HG03025 (cell line): ENCODE data around the gene DOLK.

Source experiments
- ATAC-seq: cut with Tn5 transposase; IDR thresholded peaks from one replicate; pipeline ENCODE4 v1.9.1; 2021; ENCODE audit warnings: mild to moderate bottlenecking, moderate library complexity; ENCODE audit not compliant: unreplicated experiment, low FRiP score

Gene DOLK

GRCh38 chr9:128910906-128911305 is 36.5 kb downstream of the DOLK start:
- ATAC-seq: no peak

DNA sequence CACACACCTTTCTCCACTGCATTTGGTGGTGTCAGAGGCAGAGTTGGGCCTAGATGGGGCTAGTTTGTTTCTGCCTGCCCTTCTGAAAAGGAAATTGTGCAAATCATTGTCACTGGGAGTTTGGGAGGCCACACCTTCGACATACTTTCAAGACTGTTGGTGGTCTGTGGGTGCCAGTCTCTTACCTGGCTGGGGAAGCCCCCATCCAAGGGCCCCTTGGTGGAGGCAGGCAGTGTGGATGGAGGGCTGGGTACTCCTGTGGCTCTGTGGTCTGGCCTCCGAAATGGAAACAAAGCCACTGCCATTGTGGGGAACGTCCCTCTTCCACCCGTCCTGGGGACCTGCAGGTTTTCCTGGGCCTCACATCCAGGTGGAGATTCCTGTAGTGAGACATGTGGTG is 37.5 kb downstream of the DOLK start:
- ATAC-seq: no peak

GRCh38 chr9:128908372-128908771 is 39.0 kb downstream of the DOLK start:
- no peak for ATAC-seq

DNA sequence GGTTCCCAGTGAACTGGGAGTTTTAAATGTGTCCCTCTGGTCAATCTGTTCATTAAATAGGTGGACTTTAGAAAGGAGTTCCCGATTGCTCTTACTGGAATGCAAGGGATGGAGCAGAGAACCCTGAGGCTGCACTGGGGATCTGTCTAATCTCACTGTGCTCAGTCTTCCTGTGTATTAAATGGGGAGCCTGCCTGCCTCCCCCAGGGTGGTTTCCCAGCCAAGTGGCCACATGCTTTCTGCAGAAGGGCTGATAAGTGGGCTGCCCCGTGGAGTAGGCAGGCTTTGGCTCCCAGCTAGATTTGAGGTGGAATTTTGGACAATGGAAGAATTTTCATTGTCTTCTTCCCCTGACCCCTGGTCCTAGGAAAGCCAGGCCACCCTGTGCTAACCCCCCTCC is 40.7 kb downstream of the DOLK start:
- ATAC-seq: no peak

DNA sequence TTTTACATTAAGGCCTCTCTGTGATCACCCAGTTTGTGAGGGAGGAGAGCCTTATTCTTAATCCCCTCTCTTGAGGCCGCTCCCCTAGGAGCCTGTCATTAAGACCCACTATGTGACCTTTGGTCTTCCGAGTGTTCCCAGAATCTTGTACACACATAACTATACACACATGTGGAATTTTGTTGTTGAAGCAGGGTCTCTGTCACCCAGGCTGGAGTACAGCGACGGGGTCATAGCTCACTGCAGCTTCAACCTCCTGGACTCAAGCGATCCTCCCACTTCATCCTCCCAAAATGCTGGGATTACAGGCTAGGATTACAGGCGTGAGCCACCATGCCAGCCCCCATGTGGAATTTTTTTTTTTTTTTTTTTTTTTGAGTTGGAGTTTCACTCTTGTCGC is 41.4 kb downstream of the DOLK start:
- ATAC-seq: no peak

DNA sequence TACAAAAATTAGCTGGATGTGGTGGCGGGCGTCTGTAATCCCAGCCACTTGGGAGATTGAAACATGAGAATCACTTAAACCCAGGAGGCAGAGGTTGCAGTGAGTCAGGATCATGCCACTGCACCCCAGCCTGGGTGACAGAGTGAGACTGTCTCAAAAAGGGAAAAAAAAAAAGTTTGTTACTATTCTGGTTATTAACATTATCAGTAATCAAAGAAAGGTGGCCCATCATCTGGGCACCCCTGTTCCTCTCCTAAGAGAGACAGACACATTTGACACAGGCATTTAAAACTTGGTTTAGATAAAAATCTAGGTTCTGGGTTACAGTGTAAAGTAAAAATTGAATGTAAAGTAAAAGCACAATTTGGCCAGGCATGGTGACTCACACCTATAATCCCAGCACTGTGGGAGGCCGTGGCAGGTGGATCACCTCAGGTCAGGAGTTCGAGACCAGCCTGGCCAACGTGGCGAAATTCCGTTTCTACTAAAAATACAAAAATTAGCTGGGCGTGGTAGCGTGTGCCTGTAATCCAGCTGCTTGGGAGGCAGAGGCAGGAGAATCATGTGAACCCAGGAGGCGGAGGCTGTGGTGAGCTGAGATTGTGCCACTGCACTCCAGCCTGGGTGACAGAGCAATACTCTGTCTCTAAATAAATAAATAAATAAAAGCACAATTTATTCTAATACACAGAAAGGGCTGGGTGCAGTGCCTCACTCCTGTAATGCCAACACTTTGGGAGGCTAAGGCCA is 43.4 kb downstream of the DOLK start:
- no peak for ATAC-seq

DNA sequence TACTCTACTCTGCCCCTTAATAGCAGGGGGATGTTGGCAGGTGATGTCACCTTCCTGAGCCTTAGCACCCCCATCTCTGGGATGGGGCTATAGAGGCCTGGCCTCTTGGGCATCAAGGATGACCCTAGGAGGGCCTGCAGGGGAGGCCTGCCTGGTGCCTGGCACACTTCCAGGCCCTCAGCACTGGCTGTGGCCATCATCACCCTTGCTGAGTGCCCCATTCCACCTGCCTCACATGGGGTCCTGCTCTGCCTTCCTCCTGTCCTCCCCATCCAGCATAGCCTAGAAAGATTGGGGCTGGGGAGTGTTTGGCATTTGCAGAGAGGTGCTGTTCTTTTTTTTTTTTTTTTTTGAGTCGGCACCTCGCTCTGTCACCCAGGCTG is 44.3 kb downstream of the DOLK start:
- no peak for ATAC-seq

GRCh38 chr9:128902351-128903078 is 44.9 kb downstream of the DOLK start:
- peak; percentile 72 for ATAC-seq

DNA sequence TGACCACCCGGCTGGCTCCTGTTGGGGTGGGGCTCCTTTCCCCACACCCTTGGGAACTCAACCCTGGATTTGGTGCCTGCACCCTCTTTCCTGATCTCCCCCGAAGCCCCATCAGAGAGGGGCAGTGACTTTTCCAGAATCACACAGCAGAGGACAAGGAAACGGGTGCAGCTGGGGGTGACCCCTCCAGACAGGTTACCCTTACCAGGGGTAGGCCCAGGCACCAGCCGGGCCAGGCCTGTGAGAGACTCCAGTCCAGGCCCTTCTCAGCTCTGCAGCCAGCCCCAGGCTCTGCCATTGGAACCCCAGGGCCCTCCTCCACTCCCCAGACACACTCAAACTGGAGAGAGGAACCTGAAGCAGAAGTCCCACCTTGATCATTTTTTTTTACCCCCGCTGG is 45.6 kb downstream of the DOLK start:
- ATAC-seq: no peak

- no peak for ATAC-seq
Observed at GRCh38 chr9:128901379-128901778, 46.0 kb downstream of the DOLK start.

DNA sequence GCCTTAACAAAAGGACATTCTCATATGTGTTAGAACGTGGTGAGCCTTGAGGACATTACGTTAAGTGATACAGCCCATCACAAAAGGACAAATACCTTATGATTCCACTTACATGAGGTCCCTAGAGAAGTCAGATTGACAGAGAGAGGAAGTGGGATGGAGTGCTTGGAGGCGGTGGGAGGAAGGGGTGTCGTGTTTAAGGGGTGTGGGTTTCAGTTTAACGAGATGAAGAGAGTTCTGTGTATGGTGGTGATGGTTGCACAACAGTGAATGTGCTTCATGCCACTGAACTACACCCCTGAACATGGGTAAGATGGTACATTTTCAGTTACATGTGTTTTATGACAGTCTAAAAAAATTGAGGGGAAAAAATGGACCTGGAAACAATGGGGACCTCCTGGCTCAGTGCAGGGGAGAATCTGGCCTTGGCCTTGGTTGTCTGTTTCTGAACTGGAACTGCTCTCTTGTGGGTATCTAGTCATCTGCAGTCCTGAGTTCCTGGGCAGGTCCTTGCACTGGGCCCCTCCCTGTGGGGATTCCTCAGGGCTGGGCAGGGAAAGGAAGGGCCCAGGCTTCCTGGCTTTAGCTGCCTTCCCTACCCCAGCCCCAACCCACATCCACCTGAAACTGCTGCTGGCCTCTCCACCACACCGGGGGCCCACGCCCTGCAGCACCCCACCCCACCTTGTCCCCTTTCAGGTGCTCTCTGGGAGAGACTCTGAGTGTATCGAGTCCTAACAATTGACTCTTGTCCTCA is 47.7 kb downstream of the DOLK start:
- ATAC-seq: no peak

DNA sequence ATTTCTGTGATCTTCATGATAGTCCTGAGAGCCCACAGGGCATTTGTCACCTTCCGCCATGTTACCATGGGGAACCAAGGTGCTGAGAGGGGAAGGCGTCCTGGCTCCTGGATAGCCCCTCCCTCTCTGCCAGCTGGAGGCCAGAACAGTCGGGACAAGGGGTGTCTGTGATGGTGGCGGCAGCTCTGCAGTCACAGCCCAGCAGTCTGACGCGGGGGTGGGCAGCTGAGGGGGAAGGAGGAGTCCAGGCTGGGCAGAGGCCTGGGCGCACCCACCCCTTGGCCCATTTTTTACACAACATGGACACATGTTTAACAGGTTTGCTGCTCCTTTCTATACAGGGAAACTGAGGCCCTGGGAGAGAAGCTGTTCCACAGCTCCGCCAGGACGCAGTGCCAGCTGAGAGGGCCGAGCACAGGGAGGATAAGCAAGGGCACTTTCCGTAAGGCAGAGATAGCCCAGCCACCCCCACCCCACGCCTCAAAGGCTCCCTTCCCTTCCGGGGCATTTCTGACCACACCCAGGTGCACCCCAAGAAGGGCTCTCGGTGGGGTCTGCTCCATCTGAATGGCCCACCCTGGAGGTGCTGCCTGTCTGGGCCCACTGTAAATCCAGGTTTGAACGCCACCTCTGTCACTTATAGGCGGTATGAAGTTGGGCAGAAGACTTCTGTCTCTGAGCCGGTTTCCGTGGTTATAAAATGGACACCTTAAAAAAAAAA is 48.4 kb downstream of the DOLK start:
- ATAC-seq: no peak

DNA sequence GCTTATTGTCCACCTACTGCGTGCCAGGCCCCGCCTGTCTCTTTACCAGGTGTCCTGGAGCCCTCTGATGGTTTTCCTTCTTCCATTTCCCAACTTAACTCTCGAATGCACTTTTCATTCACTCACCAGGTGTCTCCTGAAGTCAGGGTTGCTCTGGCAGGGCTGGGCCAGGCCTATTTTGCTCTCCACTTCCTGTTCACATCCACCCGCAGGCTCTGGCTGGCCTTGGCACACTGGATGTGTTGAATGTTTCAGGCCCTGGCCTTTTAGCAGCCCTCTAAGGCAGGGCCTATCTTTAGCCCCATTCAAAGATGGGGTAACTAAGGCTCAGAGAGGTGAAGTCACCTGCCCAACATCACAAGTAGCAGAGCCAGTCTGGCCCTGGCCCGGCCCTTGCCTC is 49.0 kb downstream of the DOLK start:
- ATAC-seq: no peak

DNA sequence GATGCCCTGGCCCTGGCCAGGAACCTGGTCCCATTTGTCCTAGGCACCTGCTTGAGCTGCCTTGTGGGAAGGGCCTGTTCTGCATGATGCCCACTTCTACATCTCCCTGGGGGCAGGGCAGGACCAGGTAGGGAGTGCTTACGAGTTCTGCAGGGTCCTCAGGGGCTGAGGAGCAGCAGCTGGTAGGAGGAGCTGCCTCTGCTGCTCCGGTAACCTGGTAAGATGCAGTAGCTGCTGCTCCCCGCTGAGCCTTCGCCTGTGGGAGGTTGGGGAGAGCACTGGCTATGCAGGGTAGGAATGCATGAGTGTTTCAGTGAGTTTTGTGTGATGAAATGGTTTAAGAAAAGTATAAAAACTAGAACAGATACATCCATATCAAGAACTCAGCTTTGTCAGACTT is 51.8 kb downstream of the DOLK start:
- no peak for ATAC-seq
